Fibroblast of skin of scalp (primary cell): ENCODE measurements around the gene OSBPL10. TPM values are rescaled to one million over a fixed set of nuclear protein-coding genes. Genes with fewer than 3 reads are reported as not detected.
"Not testable (repeated sequence)": the region's sequence is repeated elsewhere in the genome, so short reads cannot be mapped to it uniquely, and the experiment has no call there.

Source experiments
- DNase-seq: peaks from one replicate; pipeline ENCODE4 v3.0.0-alpha.2; 2013
- polyA plus RNA-seq, 2 experiments: library from polyadenylated mRNA; unstranded; fragments of 120-200 nt; gene quantifications; one replicate each; pipeline ENCODE4 v1.2.1, GENCODE V29; 2013; ENCODE audit not compliant: insufficient read length in 2 of 2

Gene OSBPL10
- polyA plus RNA-seq (2013, experiment 1 of 2; ENCODE audit: insufficient read length) = 4.0 TPM
- polyA plus RNA-seq (2013, experiment 2 of 2; ENCODE audit: insufficient read length) = 4.1 TPM

GRCh38 chr3:31981206-31982181 lies at the start of gene OSBPL10, which contains the start of gene ZNF860:
TSS of gene OSBPL10 (minus strand) at chr3:31981262. CDS start at chr3:31981179, 83 bp downstream.
TSS of gene ZNF860 (plus strand) at chr3:31981750. CDS start at chr3:31989080, 7,330 bp downstream.
- peak; percentile 93 for DNase-seq

- DNase-seq = no peak
These were observed 45.5 kb upstream of the OSBPL10 start for GRCh38 chr3:32026593-32026992.

- DNase-seq = no peak
These were observed 41.9 kb upstream of the OSBPL10 start for GRCh38 chr3:32022947-32023346.

GRCh38 chr3:32021748-32022147 lies 40.7 kb upstream of the OSBPL10 start:
- DNase-seq = no peak

- DNase-seq = no peak
These were observed 40.1 kb upstream of the OSBPL10 start for GRCh38 chr3:32021155-32021554.

GRCh38 chr3:32018757-32019564 lies 37.9 kb upstream of the OSBPL10 start:
- peak; percentile 55 for DNase-seq

- DNase-seq = no peak
These were observed 36.2 kb upstream of the OSBPL10 start for GRCh38 chr3:32017286-32017685.

- DNase-seq = not testable (repeated sequence)
These were observed 34.6 kb upstream of the OSBPL10 start for GRCh38 chr3:32015638-32016037.

GRCh38 chr3:32010699-32011098 lies 29.6 kb upstream of the OSBPL10 start:
- DNase-seq = not testable (repeated sequence)

- DNase-seq = no peak
These were observed 28.9 kb upstream of the OSBPL10 start for GRCh38 chr3:32009957-32010356.

- no peak for DNase-seq
These were observed 28.0 kb upstream of the OSBPL10 start for GRCh38 chr3:32009101-32009500.

- DNase-seq = no peak
These were observed 23.2 kb upstream of the OSBPL10 start for GRCh38 chr3:32004113-32004765.

- DNase-seq = no peak
These were observed 22.3 kb upstream of the OSBPL10 start for GRCh38 chr3:32003380-32003779.

GRCh38 chr3:32002561-32003368 lies 21.7 kb upstream of the OSBPL10 start:
- DNase-seq = peak; percentile 17

- no peak for DNase-seq
These were observed 19.8 kb upstream of the OSBPL10 start for GRCh38 chr3:32000877-32001276.

- DNase-seq = no peak
These were observed 18.9 kb upstream of the OSBPL10 start for GRCh38 chr3:31999907-32000439.

- DNase-seq = no peak
These were observed 16.4 kb upstream of the OSBPL10 start for GRCh38 chr3:31997500-31997899.

GRCh38 chr3:31996195-31996594 lies 15.1 kb upstream of the OSBPL10 start:
- DNase-seq = no peak

- DNase-seq = not testable (repeated sequence)
These were observed 14.0 kb upstream of the OSBPL10 start for GRCh38 chr3:31995026-31995425.

GRCh38 chr3:31993843-31994242 lies 12.8 kb upstream of the OSBPL10 start:
- DNase-seq = no peak

GRCh38 chr3:31992995-31993394 lies 11.9 kb upstream of the OSBPL10 start:
- DNase-seq = not testable (repeated sequence)
